Measurements from ENCODE around the gene ACOXL. TPM values are rescaled to one million over a fixed set of nuclear protein-coding genes. Genes with fewer than 3 reads are reported as not detected.
A peak's percentile ranks its signal among the peaks of the same experiment; 100 is the strongest.

Gene ACOXL
- total RNA-seq, 6 experiments from 2014 or later = not detected

GRCh38 chr2:111135237-111135909 lies 403.0 kb downstream of the ACOXL start:
- WGBS (ENCODE audit: insufficient coverage, low coverage, low lambda C conversion rate, missing lambda C conversion rate) = no CpG with 5 or more reads among the region's 3 CpGs
- ATAC-seq (no peak), DNase-seq (no peak)
- Histone ChIP-seq H3K36me3 (no peaks in the 10 kb centered on the region), H3K4me3 (no peak overlapping the region), H3K9me3 (no peaks in the 10 kb centered on the region), H3K27ac (no peak overlapping the region), H3K4me1 (peaks cover 0 to 10% (median 3%) of the 10 kb centered on the region in 4 donors), H3K27me3 (no peaks in the 10 kb centered on the region)
- no peak for TF ChIP-seq CTCF (IDR thresholded peaks at IDR 0.05)
- no peak for TF ChIP-seq POLR2A (IDR thresholded peaks at IDR 0.05)
- intact Hi-C loops (cut with DNase I) = no loop called here

GRCh38 chr2:111135910-111136297 lies 403.5 kb downstream of the ACOXL start:
- Histone ChIP-seq H3K4me3 (no peak overlapping the region), H3K4me1 (peaks cover 0 to 10% (median 3%) of the 10 kb centered on the region in 4 donors), H3K27ac (no peak overlapping the region), H3K27me3 (no peaks in the 10 kb centered on the region), H3K36me3 (peaks cover 0 to 3% (median 0%) of the 10 kb centered on the region in 4 donors), H3K9me3 (no peaks in the 10 kb centered on the region)
- intact Hi-C loops (cut with DNase I) = no loop called here
- DNase-seq (peak in 2 of 3 donors; percentile 58 to 59), ATAC-seq (peak; percentile 51 to 68 (median 59))
- TF ChIP-seq CTCF (IDR thresholded peaks at IDR 0.05) (peak in 2 of 4 donors; percentile 10 to 30), POLR2A (IDR thresholded peaks at IDR 0.05) (no peak)
- 83% methylated on average over 1 of the region's 9 CpGs for WGBS (ENCODE audit: insufficient coverage, low coverage, low lambda C conversion rate, missing lambda C conversion rate)

- Histone ChIP-seq H3K27ac (no peak overlapping the region), H3K27me3 (no peaks in the 10 kb centered on the region), H3K4me1 (peaks cover 0 to 10% (median 3%) of the 10 kb centered on the region in 4 donors), H3K9me3 (no peaks in the 10 kb centered on the region), H3K4me3 (no peak overlapping the region), H3K36me3 (peaks cover 0 to 3% (median 0%) of the 10 kb centered on the region in 4 donors)
- DNase-seq = no peak
- ATAC-seq = no peak
- no peak for TF ChIP-seq CTCF (IDR thresholded peaks at IDR 0.05)
- TF ChIP-seq POLR2A (IDR thresholded peaks at IDR 0.05) = no peak
- intact Hi-C loops (cut with DNase I) = no loop called here
- WGBS (ENCODE audit: insufficient coverage, low coverage, low lambda C conversion rate, missing lambda C conversion rate) = 94% methylated on average over 5 of the region's 5 CpGs
These were observed 406.5 kb downstream of the ACOXL start for GRCh38 chr2:111138839-111139238.

GRCh38 chr2:111139637-111140317 lies 407.4 kb downstream of the ACOXL start:
- peaks cover 0 to 10% (median 3%) of the 10 kb centered on the region in 4 donors for H3K4me1 ChIP-seq
- H3K27ac ChIP-seq = no peak overlapping the region
- DNase-seq (peak in 1 of 3 donors; percentile 64), ATAC-seq (peak; percentile 58 to 82 (median 68))
- no peaks in the 10 kb centered on the region for H3K27me3 ChIP-seq
- H3K9me3 ChIP-seq = no peaks in the 10 kb centered on the region
- 29% methylated on average over 12 of the region's 12 CpGs for WGBS (ENCODE audit: insufficient coverage, low coverage, low lambda C conversion rate, missing lambda C conversion rate)
- no peak for TF ChIP-seq POLR2A (IDR thresholded peaks at IDR 0.05)
- TF ChIP-seq CTCF (IDR thresholded peaks at IDR 0.05) = no peak
- intact Hi-C loops (cut with DNase I) = no loop called here
- peaks cover 0 to 6% (median 0%) of the 10 kb centered on the region in 4 donors for H3K36me3 ChIP-seq
- H3K4me3 ChIP-seq = no peak overlapping the region

All from right lobe of liver (tissue), 6 donors.